Endothelial cell of umbilical vein (primary cell): ENCODE measurements around the gene CALML6.

ENCODE experiments used
- CTCF ChIP-seq, 2 donors: IDR thresholded peaks; 1 replicate in 1 of 2; 2 replicates in 1 of 2; pipeline ENCODE4 v1.5.1; 2011; ENCODE audit warnings: low read length in 2 of 2, mild to moderate bottlenecking in 2 of 2, moderate library complexity in 2 of 2, control low read depth in 1 of 2, inconsistent platforms in 1 of 2, low read depth in 1 of 2; ENCODE audit not compliant: insufficient read depth in 1 of 2; ENCODE audit errors: extremely low read depth in 1 of 2
- EZH2 ChIP-seq: IDR thresholded peaks from 2 replicates; pipeline ENCODE4 v1.6.1; 2012; ENCODE audit warnings: borderline replicate concordance, low read depth, mild to moderate bottlenecking, moderate library complexity, low read length, inconsistent platforms; ENCODE audit not compliant: severe bottlenecking
- FOS ChIP-seq: IDR thresholded peaks from 2 replicates; pipeline ENCODE4 v1.6.1; 2011; ENCODE audit warnings: mild to moderate bottlenecking, low read length, moderate library complexity, borderline replicate concordance; ENCODE audit not compliant: insufficient read depth
- POLR2A ChIP-seq: IDR thresholded peaks from 2 replicates; pipeline ENCODE4 v1.6.1; 2012; ENCODE audit warnings: low read depth, mild to moderate bottlenecking, control low read depth, low read length
- POLR2AphosphoS5 ChIP-seq: IDR thresholded peaks from 2 replicates; pipeline ENCODE4 v1.6.1; 2012; ENCODE audit warnings: low read depth, mild to moderate bottlenecking, control low read depth, low read length, moderate library complexity; ENCODE audit not compliant: insufficient read depth

GRCh38 chr1:1915911-1916840, 1.1 kb downstream of the CALML6 start:
- no peak for TF ChIP-seq CTCF (IDR thresholded peaks at IDR 0.05; ENCODE audit: extremely low read depth in 1 of 2, insufficient read depth in 1 of 2, low read depth in 1 of 2, low read length in 2 of 2)
- TF ChIP-seq POLR2A, result no peak
- no peak for TF ChIP-seq POLR2AphosphoS5
- TF ChIP-seq FOS, result no peak
- TF ChIP-seq EZH2, result no peak
